Thyroid gland (tissue), 4 donors: ENCODE measurements around the gene GALNTL6. TPM values are rescaled to one million over a fixed set of nuclear protein-coding genes. Genes with fewer than 3 reads are reported as not detected.
A peak's percentile ranks its signal among the peaks of the same experiment; 100 is the strongest.

Source experiments
- DNase-seq, 2 donors: peaks; one replicate each; pipeline ENCODE4 v3.0.0-alpha.2; 2019
- H3K27ac ChIP-seq, 3 donors: fragments of 200-600 bp; sonication (generic); 1 replicate in 2 of 3; 2 replicates in 1 of 3; pipeline ENCODE4 v1.5.1; 2016 to 2019; ENCODE audit warnings: mild to moderate bottlenecking in 1 of 3, moderate library complexity in 1 of 3
- H3K27me3 ChIP-seq: fragments of 200-600 bp; sonication (generic); one replicate; pipeline ENCODE4 v1.5.1; 2019
- H3K36me3 ChIP-seq, 2 donors: fragments of 200-600 bp; sonication (generic); one replicate each; pipeline ENCODE4 v1.5.1; 2016 to 2019
- H3K4me1 ChIP-seq, 2 donors: fragments of 200-600 bp; sonication (generic); one replicate each; pipeline ENCODE4 v1.5.1; 2017 to 2019
- H3K4me3 ChIP-seq, 3 donors: fragments of 200-600 bp; sonication (generic); replicated peaks in 1 of 3; 1 replicate in 2 of 3; 2 replicates in 1 of 3; pipeline ENCODE4 v1.5.1; 2016; ENCODE audit warnings: mild to moderate bottlenecking in 1 of 3
- H3K9me3 ChIP-seq: fragments of 200-600 bp; sonication (generic); one replicate; pipeline ENCODE4 v1.5.1; 2017
- POLR2A ChIP-seq, 2 donors: fragments of 450-650 bp; IDR thresholded peaks; one replicate each; pipeline ENCODE4 v1.6.1; 2017; ENCODE audit warnings: antibody characterized with exemption in 2 of 2, mild to moderate bottlenecking in 2 of 2, moderate library complexity in 1 of 2
- WGBS, 2 donors: methylation state at CpG; one replicate each; pipeline ENCODE4 v1.1.5; 2017; 5-methylcytosine and 5-hydroxymethylcytosine counted together
- intact Hi-C: fragments of 100-400 bp; cut with DNase I; formaldehyde crosslinking; loops from one replicate; pipeline ENCODE4 v1.15.1; 2023
- total RNA-seq, 4 donors: library from RNA; depleted of rRNA; stranded (reverse); fragments of >200 nt; gene quantifications; one replicate each; pipeline ENCODE4 v1.2.3, GENCODE V29; 2016
- TF ChIP-seq, protein P1 (sequence below), 6 experiments: fragments of 200-600 bp in 3 of 6; fragments of 450-650 bp in 3 of 6; sonication (generic) in 3 of 6; IDR thresholded peaks; one replicate each; pipeline ENCODE4 v1.5.1; 2016 to 2019; ENCODE audit warnings: antibody characterized with exemption in 6 of 6, mild to moderate bottlenecking in 2 of 6, inconsistent platforms in 1 of 6, moderate library complexity in 1 of 6

The GALNTL6 gene
- total RNA-seq, 4 donors from 2014 or later: not detected

DNA sequence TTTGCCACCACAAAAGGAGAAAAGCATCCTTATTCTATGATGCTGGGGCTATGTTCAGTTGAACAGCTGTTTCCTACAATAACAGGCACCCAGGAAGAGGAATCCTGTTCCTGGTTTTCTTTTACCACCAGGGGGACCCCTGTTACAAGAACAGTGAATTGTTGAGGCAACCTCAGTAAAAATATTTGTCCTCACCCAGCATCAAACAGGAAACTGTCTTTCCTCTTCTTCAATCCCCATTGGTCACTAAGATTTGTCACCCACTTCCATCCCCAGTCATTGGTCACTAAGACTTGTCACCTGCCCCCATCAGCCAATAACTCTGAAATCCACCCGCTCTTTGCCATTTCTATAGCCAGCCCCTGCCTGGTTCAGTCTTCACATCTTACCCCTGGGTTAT is 1211.9 kb downstream of the GALNTL6 start:
- Histone ChIP-seq H3K4me3 (no peak overlapping the region), H3K36me3 (no peaks in the 10 kb centered on the region), H3K9me3 (no peaks in the 10 kb centered on the region), H3K4me1 (no peaks in the 10 kb centered on the region), H3K27me3 (no peaks in the 10 kb centered on the region), H3K27ac (no peak overlapping the region)
- 93 to 96% methylated on average over 1 of the region's 1 CpG for whole genome bisulfite sequencing, 2 donors
- DNase-seq: peak; percentile 37 to 46
- TF ChIP-seq, protein P1, sequence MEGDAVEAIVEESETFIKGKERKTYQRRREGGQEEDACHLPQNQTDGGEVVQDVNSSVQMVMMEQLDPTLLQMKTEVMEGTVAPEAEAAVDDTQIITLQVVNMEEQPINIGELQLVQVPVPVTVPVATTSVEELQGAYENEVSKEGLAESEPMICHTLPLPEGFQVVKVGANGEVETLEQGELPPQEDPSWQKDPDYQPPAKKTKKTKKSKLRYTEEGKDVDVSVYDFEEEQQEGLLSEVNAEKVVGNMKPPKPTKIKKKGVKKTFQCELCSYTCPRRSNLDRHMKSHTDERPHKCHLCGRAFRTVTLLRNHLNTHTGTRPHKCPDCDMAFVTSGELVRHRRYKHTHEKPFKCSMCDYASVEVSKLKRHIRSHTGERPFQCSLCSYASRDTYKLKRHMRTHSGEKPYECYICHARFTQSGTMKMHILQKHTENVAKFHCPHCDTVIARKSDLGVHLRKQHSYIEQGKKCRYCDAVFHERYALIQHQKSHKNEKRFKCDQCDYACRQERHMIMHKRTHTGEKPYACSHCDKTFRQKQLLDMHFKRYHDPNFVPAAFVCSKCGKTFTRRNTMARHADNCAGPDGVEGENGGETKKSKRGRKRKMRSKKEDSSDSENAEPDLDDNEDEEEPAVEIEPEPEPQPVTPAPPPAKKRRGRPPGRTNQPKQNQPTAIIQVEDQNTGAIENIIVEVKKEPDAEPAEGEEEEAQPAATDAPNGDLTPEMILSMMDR (IDR thresholded peaks at IDR 0.05): peak; percentile 36 to 78 (median 52)
- TF ChIP-seq POLR2A (IDR thresholded peaks at IDR 0.05): no peak
- intact Hi-C loops: no loop called here

DNA sequence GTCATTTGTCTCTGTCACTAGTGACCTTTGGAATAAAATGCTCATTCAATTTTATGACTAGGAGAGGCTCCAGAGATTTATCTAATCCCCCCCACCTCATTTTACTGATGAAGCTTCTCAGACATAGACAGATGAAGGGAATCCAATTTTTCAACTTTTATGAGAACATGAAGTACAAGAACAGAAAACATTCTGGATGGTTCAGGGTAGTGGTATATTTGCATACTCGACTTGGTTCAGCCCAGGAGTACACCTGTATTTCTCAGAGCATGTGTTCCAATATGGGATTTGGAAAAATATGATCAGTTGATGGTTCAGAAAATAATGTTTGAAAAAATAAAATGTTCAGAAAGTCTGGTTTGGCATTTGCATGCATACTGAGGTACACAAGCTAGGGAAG is 1224.0 kb downstream of the GALNTL6 start:
- peaks cover 3 to 5% of the 10 kb centered on the region in 2 donors for H3K4me1 ChIP-seq
- 86 to 95% methylated on average over 1 of the region's 1 CpG for WGBS, 2 donors
- H3K36me3 ChIP-seq: no peaks in the 10 kb centered on the region
- TF ChIP-seq POLR2A (IDR thresholded peaks at IDR 0.05): no peak
- TF ChIP-seq, protein P1 (IDR thresholded peaks at IDR 0.05): no peak
- H3K9me3 ChIP-seq: no peaks in the 10 kb centered on the region
- no peak overlapping the region for H3K4me3 ChIP-seq
- intact Hi-C loops: no loop called here
- DNase-seq: no peak
- no peaks in the 10 kb centered on the region for H3K27me3 ChIP-seq
- no peak overlapping the region for H3K27ac ChIP-seq

DNA sequence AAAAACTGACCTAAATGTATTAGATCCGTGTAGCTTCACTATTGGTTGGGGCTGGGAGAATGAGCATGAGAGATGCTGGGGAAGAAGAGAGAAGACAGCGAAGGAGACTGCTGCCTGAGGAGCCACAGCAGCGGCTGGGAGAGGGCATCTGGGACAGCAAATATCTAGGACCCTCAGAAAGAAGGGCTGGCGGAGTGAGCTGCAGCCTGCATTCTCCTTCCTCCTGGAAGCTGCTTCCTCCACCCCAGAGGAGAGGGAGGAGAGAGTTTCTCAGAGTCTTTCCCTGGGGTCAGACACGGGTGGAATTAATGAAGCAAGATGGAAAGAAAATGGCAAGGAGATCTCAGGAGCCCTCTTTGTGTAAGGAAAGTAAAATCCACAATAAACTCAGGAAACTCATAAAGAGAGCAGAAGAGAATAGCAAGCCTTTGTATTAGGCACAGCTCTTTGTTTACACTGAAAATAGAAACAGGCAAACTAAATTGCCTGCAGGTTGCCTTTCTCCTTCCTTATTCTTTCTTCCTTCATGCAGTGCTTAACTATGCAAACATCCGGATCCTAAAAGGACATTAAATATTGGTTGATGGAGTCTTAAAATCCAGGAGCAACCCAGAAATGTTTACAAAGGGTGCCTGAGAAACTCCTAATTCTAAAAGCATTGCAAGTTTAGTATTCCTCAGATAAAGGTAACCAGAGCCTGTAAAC is 1225.1 kb downstream of the GALNTL6 start:
- intact Hi-C loops: no loop called here

DNA sequence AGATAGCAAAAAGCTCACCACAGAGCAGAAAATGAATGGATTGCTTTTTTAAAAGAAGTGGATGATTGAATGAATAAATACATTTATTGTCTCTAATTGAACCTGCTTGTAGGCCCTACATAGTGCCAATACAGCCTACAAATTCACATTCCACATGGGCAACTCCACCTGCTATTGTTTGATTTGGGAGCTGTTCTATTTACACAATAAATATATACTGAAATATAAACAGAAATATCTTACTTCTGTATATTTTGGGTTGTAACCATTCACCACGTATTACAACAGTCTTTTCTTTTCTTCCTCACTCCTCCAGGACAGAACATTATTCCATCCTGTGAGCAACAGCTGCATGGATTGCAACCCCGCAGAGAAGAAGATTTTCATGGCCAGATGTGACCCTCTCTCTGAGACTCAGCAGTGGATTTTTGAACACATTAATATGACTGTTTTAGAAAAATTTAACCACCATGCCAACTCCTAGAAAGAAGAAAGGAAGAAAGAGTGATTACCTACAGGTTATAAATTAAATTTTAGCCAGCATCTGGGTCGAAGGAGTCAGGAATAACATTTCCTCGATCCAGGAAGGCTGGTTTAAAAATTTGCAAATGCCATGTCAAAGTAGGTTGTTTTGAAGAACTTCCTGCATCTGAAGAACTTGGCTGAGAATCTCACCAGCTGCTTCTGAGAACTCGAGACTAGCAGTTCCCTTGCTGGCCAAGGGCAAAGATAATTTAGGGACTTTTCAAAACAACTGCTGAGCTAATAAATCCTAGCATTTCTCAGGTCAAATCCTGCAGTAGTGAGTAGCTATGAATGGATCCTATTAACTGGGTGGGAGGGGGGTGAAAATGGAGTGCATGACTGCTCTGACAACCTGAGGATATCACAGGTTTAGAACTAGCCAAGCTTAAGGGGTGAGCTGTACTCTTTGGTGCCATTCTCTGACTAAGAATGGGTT is 1226.7 kb downstream of the GALNTL6 start:
- no peak overlapping the region for H3K27ac ChIP-seq
- no peaks in the 10 kb centered on the region for H3K27me3 ChIP-seq
- 24 to 34% methylated on average over 5 of the region's 5 CpGs for WGBS, 2 donors
- TF ChIP-seq POLR2A (IDR thresholded peaks at IDR 0.05): no peak
- TF ChIP-seq, protein P1 (IDR thresholded peaks at IDR 0.05): no peak
- H3K4me3 ChIP-seq: no peak overlapping the region
- H3K4me1 ChIP-seq: peaks cover 3 to 5% of the 10 kb centered on the region in 2 donors
- intact Hi-C loops: no loop called here
- DNase-seq: peak in 1 of 2 donors; percentile 9
- H3K9me3 ChIP-seq: no peaks in the 10 kb centered on the region
- no peaks in the 10 kb centered on the region for H3K36me3 ChIP-seq

More for the DNA sequence above, 1225.1 kb downstream of the GALNTL6 start:
- WGBS, 2 donors: 77% methylated on average over 6 of the region's 6 CpGs
- Histone ChIP-seq H3K27me3 (no peaks in the 10 kb centered on the region), H3K4me1 (peaks cover 3 to 5% of the 10 kb centered on the region in 2 donors), H3K4me3 (no peak overlapping the region), H3K9me3 (no peaks in the 10 kb centered on the region), H3K27ac (no peak overlapping the region), H3K36me3 (no peaks in the 10 kb centered on the region)
- TF ChIP-seq POLR2A (IDR thresholded peaks at IDR 0.05): no peak
- TF ChIP-seq, protein P1 (IDR thresholded peaks at IDR 0.05): no peak
- no peak for DNase-seq
